ENCODE results near the gene PRSS23. TPM values are rescaled to one million over a fixed set of nuclear protein-coding genes. Genes with fewer than 3 reads are reported as not detected.

The PRSS23 gene
- total RNA-seq, 1 experiment from 2014 or later: 3.8 TPM

GRCh38 chr11:86848132-86848531, 47.8 kb downstream of the PRSS23 start:
- no peak overlapping the region for H3K4me2 ChIP-seq (ENCODE audit: low read length)
- H3K79me2 ChIP-seq (ENCODE audit: insufficient read depth, low read length): no peaks in the 10 kb centered on the region
- no peak overlapping the region for H3K9ac ChIP-seq (ENCODE audit: low read length)
- H3K27me3 ChIP-seq (ENCODE audit: insufficient read depth, low read length): no peaks in the 10 kb centered on the region
- no peak overlapping the region for H2AFZ ChIP-seq (ENCODE audit: low read depth, low read length, poor library complexity, severe bottlenecking)
- DNase-seq (ENCODE audit: low read depth, low spot score) (no peak), ATAC-seq (no peak)
- H3K4me1 ChIP-seq (ENCODE audit: control insufficient read depth in 1 of 2, insufficient read depth in 2 of 2, low read length in 2 of 2): no peaks in the 10 kb centered on the region
- no peaks in the 10 kb centered on the region for H3K36me3 ChIP-seq (ENCODE audit: control insufficient read depth in 1 of 2, insufficient read depth in 2 of 2, low read length in 2 of 2)
- no peak overlapping the region for H3K27ac ChIP-seq (ENCODE audit: low read depth, low read length)
- no peaks in the 10 kb centered on the region for H3K9me2 ChIP-seq (ENCODE audit: insufficient read depth)
- no TSS peak for BruUV-seq (replicated peaks)
- intact Hi-C loops (cut with micrococcal nuclease): no loop called here
- ChIA-PET CTCF (no interaction called here), RAD21 (ENCODE audit: low non-redundant PET in 1 of 2, low total read pairs in 2 of 2, uncharacterized antibody in 2 of 2, unreplicated experiment in 2 of 2) (no interaction called here), POLR2A (no interaction called here)
- H4K20me1 ChIP-seq (ENCODE audit: insufficient read depth): no peaks in the 10 kb centered on the region
- H3K9me3 ChIP-seq (ENCODE audit: control insufficient read depth in 1 of 2, insufficient read depth in 1 of 2, low read depth in 1 of 2, low read length in 2 of 2): no peaks in the 10 kb centered on the region
- H3K4me3 ChIP-seq (replicated peaks in 1 of 2; ENCODE audit: low read depth in 1 of 2, low read length in 2 of 2): no peak overlapping the region
- TF ChIP-seq SIN3A (IDR thresholded peaks at IDR 0.05; ENCODE audit: low read depth): no peak
- TF ChIP-seq CTCF (IDR thresholded peaks at IDR 0.05 in 2 of 3, conservative IDR thresholded peaks at IDR 0.05 in 1 of 3; ENCODE audit: borderline replicate concordance in 1 of 3, insufficient read depth in 1 of 3, low read depth in 2 of 3, low read length in 2 of 3): no peak
- TF ChIP-seq REST (IDR thresholded peaks at IDR 0.05; ENCODE audit: low read depth): no peak
- TF ChIP-seq SP1 (IDR thresholded peaks at IDR 0.05; ENCODE audit: low read depth): no peak
- no peak for TF ChIP-seq SRF (IDR thresholded peaks at IDR 0.05; ENCODE audit: low read depth)
- TF ChIP-seq RAD21 (IDR thresholded peaks at IDR 0.05; ENCODE audit: low read depth): no peak
- no peak for TF ChIP-seq EZH2phosphoT487 (IDR thresholded peaks at IDR 0.05; ENCODE audit: borderline replicate concordance)
- TF ChIP-seq POLR2A (IDR thresholded peaks at IDR 0.05; ENCODE audit: borderline replicate concordance, extremely low read depth, insufficient read depth, insufficient read length): no peak
- TF ChIP-seq EGR1 (IDR thresholded peaks at IDR 0.05; ENCODE audit: low read depth): no peak
